ENCODE measurements around the gene GABRG3. TPM values are rescaled to one million over a fixed set of nuclear protein-coding genes. Genes with fewer than 3 reads are reported as not detected.

The GABRG3 gene
- total and polyA plus RNA-seq, 3 donors from 2014 or later = 3.7 to 13.4 (median 6.9) TPM

DNA sequence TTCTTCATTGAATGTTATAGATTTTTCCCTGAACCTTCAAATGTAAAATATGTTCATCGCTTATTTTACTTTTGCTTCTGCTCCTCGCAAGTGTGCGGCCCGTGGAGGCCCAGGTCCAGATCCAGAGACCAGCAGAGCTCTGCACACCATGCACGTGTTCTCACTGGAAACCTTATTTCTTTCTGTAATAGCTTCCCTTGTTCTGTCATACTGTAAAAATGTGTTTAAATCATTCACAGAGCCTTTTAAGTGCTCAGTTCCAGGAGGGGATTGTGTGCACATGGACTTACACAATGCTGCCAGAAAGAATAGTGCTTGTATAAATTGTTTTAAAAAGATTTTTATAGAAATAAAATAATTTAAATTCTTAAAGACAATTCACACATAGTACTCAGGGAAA is 359.3 kb downstream of the GABRG3 start:
- Histone ChIP-seq H3K9me3 (no peaks in the 10 kb centered on the region), H3K36me3 (ENCODE audit: low read depth, missing control alignments) (no peaks in the 10 kb centered on the region), H3K4me3 (no peak overlapping the region), H3K4me1 (no peaks in the 10 kb centered on the region), H3K27ac (no peak overlapping the region), H3K27me3 (no peaks in the 10 kb centered on the region)
- intact Hi-C loops (cut with DNase I; ENCODE audit: low total_unique reads) = no loop called here
- 91 to 93% methylated on average over 5 of the region's 5 CpGs for WGBS, 2 donors
- no peak for TF ChIP-seq POLR2A (IDR thresholded peaks at IDR 0.05)
- TF ChIP-seq, protein P1, sequence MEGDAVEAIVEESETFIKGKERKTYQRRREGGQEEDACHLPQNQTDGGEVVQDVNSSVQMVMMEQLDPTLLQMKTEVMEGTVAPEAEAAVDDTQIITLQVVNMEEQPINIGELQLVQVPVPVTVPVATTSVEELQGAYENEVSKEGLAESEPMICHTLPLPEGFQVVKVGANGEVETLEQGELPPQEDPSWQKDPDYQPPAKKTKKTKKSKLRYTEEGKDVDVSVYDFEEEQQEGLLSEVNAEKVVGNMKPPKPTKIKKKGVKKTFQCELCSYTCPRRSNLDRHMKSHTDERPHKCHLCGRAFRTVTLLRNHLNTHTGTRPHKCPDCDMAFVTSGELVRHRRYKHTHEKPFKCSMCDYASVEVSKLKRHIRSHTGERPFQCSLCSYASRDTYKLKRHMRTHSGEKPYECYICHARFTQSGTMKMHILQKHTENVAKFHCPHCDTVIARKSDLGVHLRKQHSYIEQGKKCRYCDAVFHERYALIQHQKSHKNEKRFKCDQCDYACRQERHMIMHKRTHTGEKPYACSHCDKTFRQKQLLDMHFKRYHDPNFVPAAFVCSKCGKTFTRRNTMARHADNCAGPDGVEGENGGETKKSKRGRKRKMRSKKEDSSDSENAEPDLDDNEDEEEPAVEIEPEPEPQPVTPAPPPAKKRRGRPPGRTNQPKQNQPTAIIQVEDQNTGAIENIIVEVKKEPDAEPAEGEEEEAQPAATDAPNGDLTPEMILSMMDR (IDR thresholded peaks at IDR 0.05) = no peak
- no peak for DNase-seq

DNA sequence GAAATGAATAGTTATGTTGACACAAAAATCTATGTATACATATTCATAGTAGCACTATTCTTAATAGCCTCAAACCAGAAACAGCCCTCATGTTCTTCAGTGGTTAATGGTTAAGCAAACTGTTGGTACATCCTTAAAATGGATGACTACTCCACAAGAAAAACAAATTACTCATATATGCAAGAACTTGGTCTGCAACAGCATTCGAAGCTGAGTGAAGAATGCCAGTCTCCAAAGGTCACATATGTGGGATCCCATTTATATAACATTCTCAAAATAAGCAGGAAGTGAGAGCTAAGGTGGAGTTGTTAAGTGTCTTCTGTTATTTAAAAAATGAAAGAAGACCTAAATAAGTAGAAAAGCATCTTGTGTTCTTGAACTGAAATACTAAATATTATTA is 365.7 kb downstream of the GABRG3 start:
- H3K36me3 ChIP-seq (ENCODE audit: low read depth, missing control alignments) = no peaks in the 10 kb centered on the region
- intact Hi-C loops (cut with DNase I; ENCODE audit: low total_unique reads) = no loop called here
- TF ChIP-seq POLR2A (IDR thresholded peaks at IDR 0.05) = no peak
- TF ChIP-seq, protein P1 (IDR thresholded peaks at IDR 0.05) = no peak
- H3K9me3 ChIP-seq = no peaks in the 10 kb centered on the region
- H3K4me3 ChIP-seq = no peak overlapping the region
- no peak for DNase-seq
- no peak overlapping the region for H3K27ac ChIP-seq
- H3K27me3 ChIP-seq = no peaks in the 10 kb centered on the region
- 88 to 95% methylated on average over 1 of the region's 1 CpG for WGBS, 2 donors
- no peaks in the 10 kb centered on the region for H3K4me1 ChIP-seq

DNA sequence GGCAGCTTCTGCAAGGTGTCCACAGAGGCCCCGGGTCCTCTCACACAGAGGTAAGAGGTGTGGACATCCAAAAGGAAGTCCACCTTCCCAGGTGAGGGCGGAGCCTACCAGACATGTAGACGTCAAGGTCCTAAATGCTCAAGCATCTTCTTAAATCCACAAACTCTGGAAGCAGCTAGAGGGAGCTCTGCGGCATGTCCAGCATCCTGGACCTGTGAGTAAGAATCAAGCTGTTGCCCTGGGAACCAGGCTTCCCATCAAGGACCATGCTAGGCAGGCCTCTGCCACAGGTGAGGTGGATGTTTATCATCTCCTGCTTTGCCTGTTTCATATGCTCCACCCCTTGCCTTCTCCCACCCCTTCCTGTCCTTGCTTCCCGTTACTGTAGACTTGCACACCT is 368.2 kb downstream of the GABRG3 start:
- intact Hi-C loops (cut with DNase I; ENCODE audit: low total_unique reads) = no loop called here
- Histone ChIP-seq H3K9me3 (no peaks in the 10 kb centered on the region), H3K4me3 (no peak overlapping the region), H3K36me3 (ENCODE audit: low read depth, missing control alignments) (no peaks in the 10 kb centered on the region), H3K4me1 (no peaks in the 10 kb centered on the region), H3K27me3 (no peaks in the 10 kb centered on the region), H3K27ac (no peak overlapping the region)
- TF ChIP-seq, protein P1 (IDR thresholded peaks at IDR 0.05) = no peak
- no peak for TF ChIP-seq POLR2A (IDR thresholded peaks at IDR 0.05)
- DNase-seq = no peak
- WGBS, 2 donors = 90 to 93% methylated on average over 5 of the region's 5 CpGs

DNA sequence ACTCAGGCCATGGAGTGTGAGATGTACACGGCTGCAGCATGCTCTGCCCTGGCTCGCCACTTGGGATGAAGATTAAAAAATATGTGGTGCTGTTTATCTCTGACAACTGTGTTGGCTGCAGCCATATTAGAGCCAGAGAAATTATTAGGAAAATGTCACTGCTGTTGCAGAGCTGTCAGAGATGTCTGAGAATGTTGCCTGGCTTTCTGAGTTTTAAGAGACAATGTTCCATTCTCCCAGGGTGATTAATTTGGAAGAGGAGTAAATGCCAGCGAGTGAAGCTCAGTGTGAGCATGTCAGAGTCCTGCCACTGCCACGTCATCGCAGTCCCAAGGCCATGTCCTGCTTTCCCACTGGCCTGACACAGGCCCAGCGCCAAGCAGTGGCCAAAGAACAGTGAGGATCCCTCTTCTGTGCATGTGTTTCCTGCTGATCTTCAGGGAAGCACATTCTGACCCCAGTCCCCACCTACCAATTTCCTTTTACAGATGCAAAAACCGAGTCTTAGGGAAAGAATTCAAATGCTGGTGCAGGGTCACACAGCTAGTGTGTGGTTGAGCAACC is 370.9 kb downstream of the GABRG3 start:
- Histone ChIP-seq H3K9me3 (no peaks in the 10 kb centered on the region), H3K36me3 (ENCODE audit: low read depth, missing control alignments) (no peaks in the 10 kb centered on the region), H3K4me1 (no peaks in the 10 kb centered on the region), H3K27me3 (no peaks in the 10 kb centered on the region), H3K27ac (no peak overlapping the region), H3K4me3 (no peak overlapping the region)
- DNase-seq = peak; percentile 26
- TF ChIP-seq, protein P1 (IDR thresholded peaks at IDR 0.05) = no peak
- TF ChIP-seq POLR2A (IDR thresholded peaks at IDR 0.05) = no peak
- intact Hi-C loops (cut with DNase I; ENCODE audit: low total_unique reads) = no loop called here
- 57 to 59% methylated on average over 7 of the region's 7 CpGs for WGBS, 2 donors

DNA sequence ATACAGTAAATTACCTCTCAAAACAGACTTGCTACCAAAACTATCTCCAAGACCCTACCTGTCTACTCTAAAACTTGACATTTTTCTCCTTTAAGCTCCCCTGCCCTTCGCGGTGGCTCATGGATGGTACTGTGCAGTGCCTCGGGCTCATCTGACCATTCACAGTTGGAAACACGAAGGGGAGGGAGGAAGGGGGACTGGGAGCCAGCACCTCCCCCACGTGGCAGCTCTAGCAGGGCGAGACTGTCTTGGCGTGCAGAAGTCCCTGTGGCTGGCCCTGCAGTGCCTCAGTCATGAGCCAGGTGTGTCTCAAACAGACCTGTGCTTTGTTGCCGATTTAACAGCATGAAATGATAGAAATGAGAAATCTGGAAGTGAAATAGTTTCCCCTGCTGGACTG is 372.0 kb downstream of the GABRG3 start:
- intact Hi-C loops (cut with DNase I; ENCODE audit: low total_unique reads) = no loop called here
- Histone ChIP-seq H3K4me3 (no peak overlapping the region), H3K9me3 (no peaks in the 10 kb centered on the region), H3K27ac (no peak overlapping the region), H3K27me3 (no peaks in the 10 kb centered on the region), H3K4me1 (no peaks in the 10 kb centered on the region), H3K36me3 (ENCODE audit: low read depth, missing control alignments) (no peaks in the 10 kb centered on the region)
- DNase-seq = no peak
- no peak for TF ChIP-seq POLR2A (IDR thresholded peaks at IDR 0.05)
- TF ChIP-seq, protein P1 (IDR thresholded peaks at IDR 0.05) = no peak
- 74 to 77% methylated on average over 8 of the region's 8 CpGs for WGBS, 2 donors
